DND-41 (cell line): ENCODE results near the gene CNTNAP5.

Source experiments
- CTCF ChIP-seq: IDR thresholded peaks from 2 replicates; pipeline ENCODE4 v1.5.1; 2012; ENCODE audit warnings: borderline replicate concordance, low read length, moderate library complexity, mild to moderate bottlenecking; ENCODE audit not compliant: poor library complexity, severe bottlenecking; ENCODE audit errors: extremely low read depth
- EZH2 ChIP-seq: IDR thresholded peaks from 3 replicates; pipeline ENCODE4 v1.6.1; 2012; ENCODE audit warnings: borderline replicate concordance, low read depth, mild to moderate bottlenecking, moderate library complexity, low read length, inconsistent platforms; ENCODE audit not compliant: severe bottlenecking

DNA sequence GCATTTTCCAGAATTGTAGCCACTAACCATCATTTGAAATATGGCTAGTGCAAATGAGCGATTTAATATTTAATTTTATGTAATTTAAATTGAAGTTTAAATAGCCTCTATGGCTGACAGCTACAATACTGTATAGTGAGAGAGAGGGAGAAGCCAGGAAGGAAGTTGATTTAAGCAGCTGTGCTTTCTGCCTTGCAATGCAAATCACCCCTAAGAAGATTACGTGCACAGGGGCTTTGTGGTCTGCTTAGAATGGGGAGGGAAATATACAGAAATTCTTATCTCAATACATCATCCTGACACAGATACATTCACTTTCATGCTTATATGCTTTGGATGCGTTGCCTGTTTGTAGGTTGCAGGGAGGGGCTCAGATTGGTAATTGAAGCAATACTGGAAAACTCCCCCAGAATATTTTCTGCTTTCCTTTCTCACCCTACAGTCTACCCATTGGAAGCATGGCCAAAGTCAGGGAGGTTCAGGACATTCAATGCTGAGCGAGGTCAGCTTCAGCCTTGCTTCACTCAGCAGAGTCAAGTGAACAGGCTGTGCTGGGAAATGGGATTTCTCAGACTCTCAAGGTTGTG, 674.0 kb downstream of the CNTNAP5 start:
- TF ChIP-seq CTCF (no peak), EZH2 (no peak)
